ENCODE results near the gene PPP4R4.

- TF ChIP-seq, protein P1, sequence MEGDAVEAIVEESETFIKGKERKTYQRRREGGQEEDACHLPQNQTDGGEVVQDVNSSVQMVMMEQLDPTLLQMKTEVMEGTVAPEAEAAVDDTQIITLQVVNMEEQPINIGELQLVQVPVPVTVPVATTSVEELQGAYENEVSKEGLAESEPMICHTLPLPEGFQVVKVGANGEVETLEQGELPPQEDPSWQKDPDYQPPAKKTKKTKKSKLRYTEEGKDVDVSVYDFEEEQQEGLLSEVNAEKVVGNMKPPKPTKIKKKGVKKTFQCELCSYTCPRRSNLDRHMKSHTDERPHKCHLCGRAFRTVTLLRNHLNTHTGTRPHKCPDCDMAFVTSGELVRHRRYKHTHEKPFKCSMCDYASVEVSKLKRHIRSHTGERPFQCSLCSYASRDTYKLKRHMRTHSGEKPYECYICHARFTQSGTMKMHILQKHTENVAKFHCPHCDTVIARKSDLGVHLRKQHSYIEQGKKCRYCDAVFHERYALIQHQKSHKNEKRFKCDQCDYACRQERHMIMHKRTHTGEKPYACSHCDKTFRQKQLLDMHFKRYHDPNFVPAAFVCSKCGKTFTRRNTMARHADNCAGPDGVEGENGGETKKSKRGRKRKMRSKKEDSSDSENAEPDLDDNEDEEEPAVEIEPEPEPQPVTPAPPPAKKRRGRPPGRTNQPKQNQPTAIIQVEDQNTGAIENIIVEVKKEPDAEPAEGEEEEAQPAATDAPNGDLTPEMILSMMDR (IDR thresholded peaks at IDR 0.05), result no peak
- no peak for TF ChIP-seq POLR2A (IDR thresholded peaks at IDR 0.05)
These were observed 124.0 kb downstream of the PPP4R4 start for GRCh38 chr14:94298130-94298529.

Measured in testis (tissue), 2 donors.